Esophagus squamous epithelium (tissue), 4 donors: ENCODE results near the gene DNAH10.

Source experiments
- POLR2A ChIP-seq, 4 donors: fragments of 450-650 bp; IDR thresholded peaks; one replicate each; pipeline ENCODE4 v1.6.1; 2017; ENCODE audit warnings: antibody characterized with exemption in 4 of 4, mild to moderate bottlenecking in 4 of 4, moderate library complexity in 3 of 4
- TF ChIP-seq, protein P1 (sequence below), 6 experiments: fragments of 450-650 bp in 4 of 6; fragments of 200-600 bp in 2 of 6; sonication (generic) in 2 of 6; IDR thresholded peaks; one replicate each; pipeline ENCODE4 v1.5.1; 2016 to 2019; ENCODE audit warnings: antibody characterized with exemption in 6 of 6, mild to moderate bottlenecking in 4 of 6, moderate library complexity in 4 of 6

DNA sequence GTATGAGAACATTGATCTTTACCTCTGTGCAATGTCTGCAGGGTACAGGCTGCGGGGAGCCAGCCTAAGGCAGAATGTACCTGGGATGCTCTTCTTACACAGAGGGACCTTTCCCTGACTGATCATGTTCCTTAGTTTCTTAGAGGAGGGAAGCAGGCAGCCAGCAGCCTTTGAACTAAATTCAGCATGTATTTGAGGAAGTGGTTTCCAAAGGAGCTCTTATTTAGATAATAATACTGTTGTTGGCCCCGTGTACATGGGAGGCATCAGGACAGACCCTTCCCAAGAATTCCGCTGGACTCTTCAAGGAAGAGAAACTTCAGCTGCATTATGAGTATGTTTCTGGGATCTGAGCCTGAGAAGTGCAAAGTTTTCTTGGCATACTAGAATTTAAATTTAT, 111.7 kb downstream of the DNAH10 start:
- TF ChIP-seq, protein P1, sequence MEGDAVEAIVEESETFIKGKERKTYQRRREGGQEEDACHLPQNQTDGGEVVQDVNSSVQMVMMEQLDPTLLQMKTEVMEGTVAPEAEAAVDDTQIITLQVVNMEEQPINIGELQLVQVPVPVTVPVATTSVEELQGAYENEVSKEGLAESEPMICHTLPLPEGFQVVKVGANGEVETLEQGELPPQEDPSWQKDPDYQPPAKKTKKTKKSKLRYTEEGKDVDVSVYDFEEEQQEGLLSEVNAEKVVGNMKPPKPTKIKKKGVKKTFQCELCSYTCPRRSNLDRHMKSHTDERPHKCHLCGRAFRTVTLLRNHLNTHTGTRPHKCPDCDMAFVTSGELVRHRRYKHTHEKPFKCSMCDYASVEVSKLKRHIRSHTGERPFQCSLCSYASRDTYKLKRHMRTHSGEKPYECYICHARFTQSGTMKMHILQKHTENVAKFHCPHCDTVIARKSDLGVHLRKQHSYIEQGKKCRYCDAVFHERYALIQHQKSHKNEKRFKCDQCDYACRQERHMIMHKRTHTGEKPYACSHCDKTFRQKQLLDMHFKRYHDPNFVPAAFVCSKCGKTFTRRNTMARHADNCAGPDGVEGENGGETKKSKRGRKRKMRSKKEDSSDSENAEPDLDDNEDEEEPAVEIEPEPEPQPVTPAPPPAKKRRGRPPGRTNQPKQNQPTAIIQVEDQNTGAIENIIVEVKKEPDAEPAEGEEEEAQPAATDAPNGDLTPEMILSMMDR (IDR thresholded peaks at IDR 0.05): no peak
- TF ChIP-seq POLR2A (IDR thresholded peaks at IDR 0.05): no peak
